Mesendoderm (in vitro differentiated cells): Measurements from ENCODE around the gene SLC25A20. TPM values are rescaled to one million over a fixed set of nuclear protein-coding genes. Genes with fewer than 3 reads are reported as not detected.
A peak's percentile ranks its signal among the peaks of the same experiment; 100 is the strongest.

ENCODE experiments used
- DNase-seq: peaks from one replicate; pipeline ENCODE4 v3.0.0; 2013
- H2AK5ac ChIP-seq: 2 replicates; pipeline ENCODE4 v1.6.1; 2013; ENCODE audit warnings: low read length, inconsistent platforms
- H2BK120ac ChIP-seq: 2 replicates; pipeline ENCODE4 v1.6.1; 2013; ENCODE audit warnings: low read depth, mild to moderate bottlenecking, low read length, moderate library complexity, mixed read lengths
- H2BK15ac ChIP-seq: replicated peaks from 2 replicates; pipeline ENCODE4 v1.6.1; 2013; ENCODE audit warnings: low read depth, mild to moderate bottlenecking, moderate library complexity
- H2BK5ac ChIP-seq: 2 replicates; pipeline ENCODE4 v1.6.1; 2013; ENCODE audit warnings: low read length, inconsistent platforms
- H3K18ac ChIP-seq: 2 replicates; pipeline ENCODE4 v1.6.1; 2013; ENCODE audit warnings: mild to moderate bottlenecking, low read length, mixed read lengths
- H3K23ac ChIP-seq: one replicate; pipeline ENCODE4 v1.6.1; 2013; ENCODE audit warnings: low read length
- H3K27ac ChIP-seq: 2 replicates; pipeline ENCODE4 v1.5.1; 2013; ENCODE audit warnings: low read depth, mild to moderate bottlenecking, inconsistent platforms, low read length, moderate library complexity
- H3K27me3 ChIP-seq: 2 replicates; pipeline ENCODE4 v1.6.1; 2013; ENCODE audit warnings: low read length, control low read depth, mild to moderate bottlenecking, inconsistent platforms; ENCODE audit not compliant: insufficient read depth, poor library complexity
- H3K36me3 ChIP-seq: 2 replicates; pipeline ENCODE4 v1.6.1; 2013; ENCODE audit warnings: low read length, inconsistent platforms; ENCODE audit not compliant: control insufficient read depth, insufficient read depth
- H3K4ac ChIP-seq: one replicate; pipeline ENCODE4 v1.6.1; 2013; ENCODE audit warnings: low read depth, mild to moderate bottlenecking, low read length, moderate library complexity
- H3K4me1 ChIP-seq: 2 replicates; pipeline ENCODE4 v1.6.1; 2013; ENCODE audit warnings: low read depth, low read length, inconsistent platforms; ENCODE audit not compliant: control insufficient read depth
- H3K4me2 ChIP-seq: 2 replicates; pipeline ENCODE4 v1.6.1; 2013; ENCODE audit warnings: low read length
- H3K4me3 ChIP-seq: 2 replicates; pipeline ENCODE4 v1.5.1; 2013; ENCODE audit warnings: mild to moderate bottlenecking, low read length
- H3K56ac ChIP-seq: one replicate; pipeline ENCODE4 v1.6.1; 2013; ENCODE audit warnings: low read length
- H3K79me1 ChIP-seq: 2 replicates; pipeline ENCODE4 v1.6.1; 2013; ENCODE audit warnings: low read length, inconsistent platforms
- H3K79me2 ChIP-seq: 2 replicates; pipeline ENCODE4 v1.6.1; 2013; ENCODE audit warnings: mild to moderate bottlenecking, low read length; ENCODE audit not compliant: control insufficient read depth, insufficient read depth
- H3K9ac ChIP-seq: 2 replicates; pipeline ENCODE4 v1.6.1; 2013; ENCODE audit warnings: low read length, inconsistent platforms
- H4K5ac ChIP-seq: one replicate; pipeline ENCODE4 v1.6.1; 2013; ENCODE audit warnings: low read length
- H4K8ac ChIP-seq: one replicate; pipeline ENCODE4 v1.6.1; 2013; ENCODE audit warnings: low read depth, mild to moderate bottlenecking, control low read depth, low read length, moderate library complexity
- WGBS: extraction: QIAGEN DNeasy Blood & Tissue Kit; methylation state at CpG from one replicate; pipeline ENCODE4 v1.1.7; 2013; ENCODE audit warnings: low lambda C conversion rate, missing lambda C conversion rate; ENCODE audit not compliant: insufficient coverage; ENCODE audit errors: extremely low coverage; 5-methylcytosine and 5-hydroxymethylcytosine counted together
- polyA plus RNA-seq, 2 experiments: library from polyadenylated mRNA; stranded (reverse); fragments of 200-250 nt; gene quantifications; one replicate each; pipeline ENCODE4 v1.2.3, GENCODE V29; 2013

Gene SLC25A20, protein sequence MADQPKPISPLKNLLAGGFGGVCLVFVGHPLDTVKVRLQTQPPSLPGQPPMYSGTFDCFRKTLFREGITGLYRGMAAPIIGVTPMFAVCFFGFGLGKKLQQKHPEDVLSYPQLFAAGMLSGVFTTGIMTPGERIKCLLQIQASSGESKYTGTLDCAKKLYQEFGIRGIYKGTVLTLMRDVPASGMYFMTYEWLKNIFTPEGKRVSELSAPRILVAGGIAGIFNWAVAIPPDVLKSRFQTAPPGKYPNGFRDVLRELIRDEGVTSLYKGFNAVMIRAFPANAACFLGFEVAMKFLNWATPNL
- polyA plus RNA-seq (2013, experiment 1 of 2) = 5.0 TPM
- polyA plus RNA-seq (2013, experiment 2 of 2) = 5.1 TPM

DNA sequence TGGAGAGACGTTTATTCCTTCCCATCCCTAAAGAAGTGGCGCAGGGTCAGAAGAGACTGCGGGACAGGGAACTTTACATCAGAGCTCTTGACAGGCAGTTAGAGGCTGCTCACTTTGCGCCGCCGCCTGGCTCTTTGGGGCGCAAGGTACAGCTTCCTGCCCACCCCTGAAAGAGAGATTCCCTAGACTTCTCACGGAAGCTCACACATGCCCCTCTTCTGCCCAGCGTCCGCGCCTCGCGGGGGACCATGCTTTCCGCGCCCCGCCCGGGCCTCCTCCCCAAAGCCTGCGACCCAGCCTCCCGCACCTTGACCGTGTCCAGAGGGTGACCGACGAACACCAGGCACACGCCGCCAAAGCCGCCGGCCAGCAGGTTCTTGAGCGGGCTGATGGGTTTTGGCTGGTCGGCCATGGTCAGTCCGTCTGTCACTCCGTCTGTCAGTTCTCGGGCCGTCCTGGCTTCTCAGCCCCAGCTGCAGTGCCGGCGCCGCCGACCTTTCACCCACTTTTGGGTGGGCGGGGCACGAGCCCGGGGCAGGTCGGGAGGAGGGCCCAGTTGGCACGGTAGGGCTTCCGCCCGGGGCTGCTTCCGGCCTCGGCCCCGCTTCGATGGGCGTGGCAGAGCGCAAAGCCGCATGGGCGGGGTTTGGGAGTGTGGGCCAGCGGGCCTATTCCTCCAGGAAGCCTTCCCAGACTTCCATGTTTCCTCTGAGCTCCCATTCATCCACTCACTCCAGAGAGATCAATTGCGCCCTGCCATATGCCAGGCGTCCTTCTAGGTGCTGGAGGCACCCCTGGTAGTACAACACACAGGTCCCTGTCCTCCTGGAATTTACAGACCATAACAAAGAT is at the start of gene SLC25A20:
Gene SLC25A20, minus strand, starts transcription at position 500 of the 852 bp plus-strand sequence. Its CDS starts 88 bp downstream, at position 412.
- peak within 1 kb of the TSS; percentile 35 for H3K23ac ChIP-seq
- no peaks in the 10 kb centered on the region for H3K79me1 ChIP-seq
- H4K5ac ChIP-seq = peak within 1 kb of the TSS; percentile 62
- no peak within 1 kb of the TSS for H2BK120ac ChIP-seq
- H3K9ac ChIP-seq = peak within 1 kb of the TSS; percentile 79
- H2BK15ac ChIP-seq = no peak within 1 kb of the TSS
- H2BK5ac ChIP-seq = no peak within 1 kb of the TSS
- H3K56ac ChIP-seq = peak within 1 kb of the TSS; percentile 86
- peak within 1 kb of the TSS; percentile 81 for H3K4me3 ChIP-seq
- H3K4me2 ChIP-seq = peak within 1 kb of the TSS; percentile 90
- H3K4ac ChIP-seq = no peak within 1 kb of the TSS
- no CpG with 5 or more reads among the region's 54 CpGs for WGBS
- peaks cover 6% of the 10 kb centered on the region for H3K4me1 ChIP-seq
- H3K27ac ChIP-seq = no peak within 1 kb of the TSS
- H3K18ac ChIP-seq = no peak within 1 kb of the TSS
- no peak within 1 kb of the TSS for H2AK5ac ChIP-seq
- H4K8ac ChIP-seq = no peak within 1 kb of the TSS
- H3K36me3 ChIP-seq = no peaks in the 10 kb centered on the region
- H3K27me3 ChIP-seq = no peaks in the 10 kb centered on the region
- DNase-seq = peak; percentile 94
- H3K79me2 ChIP-seq = no peaks in the 10 kb centered on the region

DNA sequence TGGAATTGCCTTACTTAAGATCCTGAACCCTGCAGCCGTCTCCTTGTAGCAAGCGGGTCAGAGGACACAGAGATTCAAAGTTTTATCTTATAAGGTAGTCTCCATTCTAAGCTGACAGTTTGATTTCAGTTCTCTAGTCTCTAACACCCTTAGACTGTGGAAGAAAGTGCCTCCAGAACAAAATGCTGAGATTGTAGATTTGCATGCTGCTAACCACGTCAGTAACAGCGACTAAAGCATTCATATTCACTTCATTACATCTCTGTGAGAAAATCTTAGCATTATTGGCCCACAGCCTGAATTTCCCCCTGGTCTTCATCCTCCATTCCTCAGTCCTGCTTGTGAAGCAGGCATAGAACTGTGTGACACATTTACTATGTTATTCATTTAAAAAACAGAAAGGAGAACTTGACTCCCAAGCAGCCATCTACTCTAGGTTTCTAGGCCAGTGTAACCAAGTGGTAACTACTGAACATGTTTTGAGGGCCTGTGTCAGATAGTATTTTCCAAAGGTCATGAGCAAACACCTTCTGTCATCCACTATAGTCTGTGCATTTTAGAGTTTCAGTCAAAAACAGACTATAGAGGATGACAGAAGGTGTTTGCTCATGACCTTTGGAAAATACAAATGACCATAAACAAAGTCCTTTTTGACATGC is 47.3 kb upstream of the SLC25A20 start:
- H2AK5ac ChIP-seq = no peak overlapping the region
- no peak overlapping the region for H3K23ac ChIP-seq
- no peaks in the 10 kb centered on the region for H3K27me3 ChIP-seq
- no peak for DNase-seq
- WGBS = no CpG with 5 or more reads among the region's 4 CpGs
- no peak overlapping the region for H3K4ac ChIP-seq
- H3K79me1 ChIP-seq = peaks cover 14% of the 10 kb centered on the region
- H3K18ac ChIP-seq = no peak overlapping the region
- no peak overlapping the region for H3K27ac ChIP-seq
- H2BK5ac ChIP-seq = no peak overlapping the region
- peaks cover 3% of the 10 kb centered on the region for H3K36me3 ChIP-seq
- H2BK15ac ChIP-seq = no peak overlapping the region
- H3K56ac ChIP-seq = no peak overlapping the region
- H3K79me2 ChIP-seq = peaks cover 10% of the 10 kb centered on the region
- H2BK120ac ChIP-seq = no peak overlapping the region
- H3K4me2 ChIP-seq = no peak overlapping the region
- H3K4me1 ChIP-seq = no peaks in the 10 kb centered on the region
- no peak overlapping the region for H4K8ac ChIP-seq
- H3K9ac ChIP-seq = no peak overlapping the region
- H4K5ac ChIP-seq = no peak overlapping the region
- H3K4me3 ChIP-seq = no peak overlapping the region

DNA sequence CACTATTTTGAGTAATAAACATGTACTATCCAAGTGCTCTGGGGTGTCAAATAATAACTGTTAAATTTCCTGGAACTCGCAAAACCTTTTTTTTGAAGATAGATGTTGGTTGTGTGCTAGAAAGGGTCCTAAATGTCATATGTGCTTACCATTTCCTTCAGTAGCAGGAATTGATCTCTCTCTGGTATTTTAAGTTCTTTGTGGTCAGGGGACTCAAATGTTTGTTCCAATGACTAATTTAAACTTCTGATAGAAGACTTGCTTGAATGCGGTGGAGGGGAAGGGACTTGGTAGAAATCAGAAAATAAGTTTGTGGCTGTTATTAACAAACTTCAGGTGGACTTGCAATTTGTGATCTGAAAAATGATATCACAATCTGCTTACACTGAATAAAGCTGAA is 46.8 kb upstream of the SLC25A20 start:
- Histone ChIP-seq H2AK5ac (no peak overlapping the region), H3K79me1 (peaks cover 14% of the 10 kb centered on the region), H3K27ac (no peak overlapping the region), H4K5ac (no peak overlapping the region), H3K36me3 (peaks cover 3% of the 10 kb centered on the region), H3K23ac (no peak overlapping the region), H2BK120ac (no peak overlapping the region), H3K4me3 (no peak overlapping the region), H4K8ac (no peak overlapping the region), H2BK5ac (no peak overlapping the region), H3K18ac (no peak overlapping the region), H3K4me1 (no peaks in the 10 kb centered on the region), H3K56ac (no peak overlapping the region), H3K9ac (no peak overlapping the region), H3K27me3 (no peaks in the 10 kb centered on the region), H2BK15ac (no peak overlapping the region), H3K79me2 (peaks cover 9% of the 10 kb centered on the region), H3K4me2 (no peak overlapping the region), H3K4ac (no peak overlapping the region)
- DNase-seq = no peak
- WGBS = no CpG with 5 or more reads among the region's 2 CpGs

DNA sequence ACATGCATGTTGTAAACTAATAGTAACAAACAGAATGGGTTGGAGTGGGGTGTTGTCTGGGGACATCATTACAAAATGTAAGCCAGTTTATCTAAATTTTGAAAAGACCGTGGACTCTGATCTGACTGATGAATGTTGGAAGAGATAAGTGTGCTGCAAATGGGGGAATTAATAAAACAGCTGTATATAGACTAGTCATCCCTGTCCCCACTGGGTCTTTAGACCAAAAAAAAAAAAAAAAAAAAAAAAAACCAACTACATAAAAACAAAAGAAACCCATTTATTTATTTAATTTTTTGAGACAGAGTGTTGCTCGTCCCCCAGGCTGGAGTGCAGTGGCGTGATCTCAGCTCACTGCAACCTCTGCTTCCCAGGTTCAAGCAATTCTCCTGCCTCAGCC is 40.0 kb upstream of the SLC25A20 start:
- WGBS = no CpG with 5 or more reads among the region's 3 CpGs
- no peak overlapping the region for H3K4me2 ChIP-seq
- no peak overlapping the region for H2BK5ac ChIP-seq
- H3K18ac ChIP-seq = no peak overlapping the region
- H3K4me1 ChIP-seq = no peaks in the 10 kb centered on the region
- no peak overlapping the region for H2BK15ac ChIP-seq
- no peak overlapping the region for H3K9ac ChIP-seq
- H3K4ac ChIP-seq = no peak overlapping the region
- no peak overlapping the region for H3K27ac ChIP-seq
- H4K8ac ChIP-seq = no peak overlapping the region
- no peak overlapping the region for H4K5ac ChIP-seq
- H3K79me2 ChIP-seq = peaks cover 24% of the 10 kb centered on the region
- H3K27me3 ChIP-seq = no peaks in the 10 kb centered on the region
- H3K79me1 ChIP-seq = peaks cover 18% of the 10 kb centered on the region
- H2AK5ac ChIP-seq = no peak overlapping the region
- H3K36me3 ChIP-seq = peaks cover 6% of the 10 kb centered on the region
- H3K4me3 ChIP-seq = no peak overlapping the region
- DNase-seq = no peak
- no peak overlapping the region for H3K56ac ChIP-seq
- H2BK120ac ChIP-seq = no peak overlapping the region
- H3K23ac ChIP-seq = no peak overlapping the region

DNA sequence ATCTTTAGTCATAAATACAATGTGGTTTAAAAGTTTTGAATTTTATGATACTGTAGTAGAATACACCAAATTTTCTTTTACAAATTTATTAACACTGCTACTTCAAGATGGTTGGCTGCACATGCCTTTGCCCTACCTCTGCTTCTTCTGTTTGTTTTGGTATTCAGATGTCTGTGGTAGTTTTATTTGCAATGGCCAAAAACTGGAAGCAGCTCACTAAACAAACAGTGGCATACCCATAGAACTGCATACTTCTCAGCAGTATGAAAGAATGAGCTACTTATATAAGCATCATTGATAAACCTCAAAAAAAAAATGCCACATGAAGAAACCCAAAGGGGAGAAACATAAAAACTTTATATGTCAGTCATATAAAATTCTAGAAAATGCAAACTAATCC is 39.5 kb upstream of the SLC25A20 start:
- Histone ChIP-seq H2BK15ac (no peak overlapping the region), H3K79me2 (peaks cover 21% of the 10 kb centered on the region), H2AK5ac (no peak overlapping the region), H2BK5ac (no peak overlapping the region), H3K56ac (no peak overlapping the region), H2BK120ac (no peak overlapping the region), H4K8ac (no peak overlapping the region), H3K23ac (no peak overlapping the region), H3K27me3 (no peaks in the 10 kb centered on the region), H4K5ac (no peak overlapping the region), H3K4me2 (no peak overlapping the region), H3K4ac (no peak overlapping the region), H3K79me1 (peaks cover 14% of the 10 kb centered on the region), H3K9ac (no peak overlapping the region), H3K4me3 (no peak overlapping the region), H3K27ac (no peak overlapping the region), H3K18ac (no peak overlapping the region), H3K4me1 (no peaks in the 10 kb centered on the region), H3K36me3 (peaks cover 5% of the 10 kb centered on the region)
- DNase-seq = no peak
